Fibroblast of mammary gland (primary cell): Measurements from ENCODE around the gene TYK2.

Source experiments
- DNase-seq: peaks from one replicate; pipeline ENCODE4 v3.0.0-alpha.2; 2010; ENCODE audit warnings: low read depth
- H3K4me3 ChIP-seq: 2 replicates; pipeline ENCODE4 v1.5.1; 2011; ENCODE audit warnings: low read depth, mild to moderate bottlenecking, low read length, moderate library complexity; ENCODE audit not compliant: control insufficient read depth
- CTCF ChIP-seq: conservative IDR thresholded peaks from 2 replicates; pipeline ENCODE4 v1.5.1; 2011; ENCODE audit warnings: low read depth, low read length, inconsistent platforms; ENCODE audit not compliant: control insufficient read depth, insufficient read depth

The TYK2 gene

DNA sequence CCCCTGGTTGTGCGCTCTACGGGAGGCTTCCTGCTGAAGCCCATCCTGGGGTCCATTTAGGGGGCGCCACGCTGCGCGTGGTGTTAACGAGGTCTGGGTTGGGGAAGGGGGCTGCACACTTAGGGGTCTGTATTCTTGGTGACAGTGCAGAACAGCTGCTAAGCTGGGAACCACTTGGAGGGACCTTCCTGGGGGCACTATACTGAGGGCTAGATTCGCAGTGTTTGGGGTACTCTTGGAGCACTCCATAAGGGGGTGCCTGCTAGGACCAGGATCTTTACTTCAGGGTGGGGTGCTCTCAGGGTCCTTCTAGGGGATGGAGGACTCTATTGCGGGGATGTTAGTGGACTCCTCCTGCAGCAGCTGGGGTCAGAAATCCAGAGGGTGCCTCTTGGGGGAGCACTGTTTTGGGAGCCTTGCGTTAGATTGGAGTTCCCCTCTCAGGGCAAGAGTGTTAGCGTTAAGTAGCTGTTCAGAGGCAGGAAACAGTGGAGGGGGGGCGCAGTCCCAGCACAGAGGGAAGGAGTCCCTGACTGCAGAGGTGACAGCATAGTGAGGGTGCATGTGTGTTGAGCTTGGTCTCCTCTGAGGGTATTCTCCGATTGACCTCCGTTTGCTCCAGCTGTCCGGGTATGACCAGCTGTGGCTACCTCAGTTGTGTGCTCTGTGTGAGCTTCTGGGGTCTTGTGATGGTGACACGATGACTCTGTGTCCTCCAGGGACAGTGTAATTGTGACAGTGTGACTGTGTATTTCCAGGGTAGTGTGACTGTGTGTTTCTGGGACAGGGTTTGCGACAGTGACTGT lies 41.1 kb upstream of the TYK2 start:
- no peak overlapping the region for H3K4me3 ChIP-seq
- no peak for TF ChIP-seq CTCF
- DNase-seq: no peak

GRCh38 chr19:10420444-10421239 lies 40.3 kb upstream of the TYK2 start, which contains the start of gene PDE4A:
Gene PDE4A, plus strand, starts transcription at chr19:10420538. Its CDS starts 227 bp downstream, at chr19:10420765.
- H3K4me3 ChIP-seq: peak within 1 kb of the TSS; percentile 46
- DNase-seq: no peak
- no peak for TF ChIP-seq CTCF

DNA sequence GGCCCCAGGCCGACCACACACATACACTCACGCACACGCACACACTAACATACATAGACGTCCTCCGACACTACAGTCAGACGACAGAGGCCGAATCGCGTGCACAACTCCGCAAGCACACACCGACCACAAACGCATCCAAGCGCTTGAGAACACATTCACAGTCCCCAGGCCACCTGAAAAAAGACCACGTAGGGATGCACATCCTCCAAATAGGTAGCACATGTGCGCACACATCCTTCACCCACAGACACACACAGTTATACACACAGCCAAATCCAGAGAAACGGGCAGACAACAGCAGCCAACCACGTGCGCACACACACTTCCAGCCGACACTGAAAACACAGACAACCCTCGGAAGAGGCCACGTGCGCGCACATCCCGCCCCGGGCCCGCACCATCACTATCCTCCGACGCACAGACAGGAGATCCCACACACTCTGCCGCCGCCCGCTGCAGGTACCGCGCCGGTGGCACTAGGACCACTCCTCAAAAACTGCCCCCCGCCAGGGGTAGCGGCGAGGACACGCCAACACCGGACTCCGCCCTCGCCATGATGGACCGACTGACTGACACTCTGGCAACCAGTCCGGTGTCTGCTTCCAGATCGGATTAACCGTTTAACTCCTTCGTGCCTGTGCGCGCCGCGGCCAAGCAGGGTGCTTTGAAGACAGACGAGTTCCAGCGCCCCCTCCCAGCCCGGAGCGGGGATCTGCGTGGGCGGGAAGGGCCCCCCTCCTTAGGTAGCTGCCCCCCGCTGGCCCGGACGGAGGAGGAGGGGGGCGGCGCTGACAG lies 39.5 kb upstream of the TYK2 start:
- H3K4me3 ChIP-seq: peak overlapping the region; percentile 46
- TF ChIP-seq CTCF: no peak
- peak; percentile 74 for DNase-seq

DNA sequence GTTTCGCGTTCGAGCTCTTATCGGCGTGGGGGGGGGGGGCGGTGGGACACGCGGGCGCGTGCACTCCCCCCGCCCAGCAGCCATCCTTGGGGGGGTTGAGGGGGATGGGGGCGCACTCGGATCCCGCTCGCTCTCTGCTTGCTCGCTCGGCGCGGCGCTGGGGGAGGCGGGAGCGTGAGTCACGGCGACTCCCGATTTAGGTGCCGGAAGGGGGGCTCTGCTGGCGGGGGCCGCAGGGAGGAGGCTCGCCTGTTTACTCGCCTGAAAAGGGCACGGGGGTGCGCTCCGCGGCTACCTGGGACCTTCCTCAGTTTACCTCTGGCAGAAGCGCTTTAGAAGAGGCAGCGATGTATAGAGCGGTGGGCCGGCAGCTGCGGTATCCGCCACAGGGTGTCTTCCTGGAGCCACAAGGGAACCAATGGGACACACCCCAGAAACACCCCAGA lies 38.9 kb upstream of the TYK2 start:
- TF ChIP-seq CTCF: no peak
- DNase-seq: no peak
- H3K4me3 ChIP-seq: peak overlapping the region; percentile 46

- DNase-seq: no peak
Observed at GRCh38 chr19:10418485-10419199, 38.3 kb upstream of the TYK2 start.

More at GRCh38 chr19:10418485-10419199, 38.3 kb upstream of the TYK2 start:
- TF ChIP-seq CTCF: no peak
- H3K4me3 ChIP-seq: peak overlapping the region; percentile 46
